Measurements from ENCODE around the gene CDH5.

Gene CDH5

GRCh38 chr16:66420396-66420795 is 53.9 kb downstream of the CDH5 start:
- DNase-seq: no peak

DNA sequence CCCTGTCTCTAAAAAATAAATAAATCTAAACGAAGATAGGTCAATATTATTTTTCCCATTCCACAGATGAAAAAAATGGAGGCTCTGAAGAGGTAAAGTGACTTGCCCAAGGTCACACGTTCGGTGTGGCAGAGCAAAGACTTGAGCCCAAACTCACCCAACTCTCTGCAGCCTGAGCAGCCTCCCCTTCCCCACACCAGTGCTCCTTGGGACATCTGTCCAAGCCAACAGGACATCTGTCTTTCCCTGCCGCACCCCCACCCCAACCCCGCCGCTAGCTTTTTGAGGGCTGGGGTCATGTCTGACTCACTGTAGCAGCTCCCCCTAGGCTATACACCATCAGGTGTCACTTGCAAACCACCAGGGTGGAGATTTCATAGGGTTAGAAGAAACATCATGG is 55.4 kb downstream of the CDH5 start:
- DNase-seq: no peak

GRCh38 chr16:66422366-66422765 is 55.9 kb downstream of the CDH5 start:
- no peak for DNase-seq

DNA sequence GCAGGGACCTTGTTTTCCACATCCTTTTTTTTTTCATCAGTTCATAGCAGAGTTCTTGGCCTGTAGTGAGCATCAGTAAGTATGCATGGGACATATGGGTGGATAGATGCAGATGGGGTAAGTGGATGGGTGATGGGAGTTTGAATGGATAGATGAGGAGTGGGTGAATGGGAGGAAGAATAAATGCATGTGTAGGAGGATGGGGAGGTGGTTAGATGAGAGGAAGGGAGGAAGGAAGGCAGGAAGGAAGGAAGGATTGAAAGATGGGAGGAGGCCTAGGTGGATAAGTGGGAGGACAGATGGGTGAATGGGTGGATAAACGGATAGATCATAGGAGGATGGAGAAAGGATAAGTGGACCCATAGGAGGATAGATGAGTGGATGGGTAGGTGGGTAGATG is 56.7 kb downstream of the CDH5 start:
- no peak for DNase-seq

GRCh38 chr16:66425651-66426050 is 59.2 kb downstream of the CDH5 start:
- DNase-seq: no peak

DNA sequence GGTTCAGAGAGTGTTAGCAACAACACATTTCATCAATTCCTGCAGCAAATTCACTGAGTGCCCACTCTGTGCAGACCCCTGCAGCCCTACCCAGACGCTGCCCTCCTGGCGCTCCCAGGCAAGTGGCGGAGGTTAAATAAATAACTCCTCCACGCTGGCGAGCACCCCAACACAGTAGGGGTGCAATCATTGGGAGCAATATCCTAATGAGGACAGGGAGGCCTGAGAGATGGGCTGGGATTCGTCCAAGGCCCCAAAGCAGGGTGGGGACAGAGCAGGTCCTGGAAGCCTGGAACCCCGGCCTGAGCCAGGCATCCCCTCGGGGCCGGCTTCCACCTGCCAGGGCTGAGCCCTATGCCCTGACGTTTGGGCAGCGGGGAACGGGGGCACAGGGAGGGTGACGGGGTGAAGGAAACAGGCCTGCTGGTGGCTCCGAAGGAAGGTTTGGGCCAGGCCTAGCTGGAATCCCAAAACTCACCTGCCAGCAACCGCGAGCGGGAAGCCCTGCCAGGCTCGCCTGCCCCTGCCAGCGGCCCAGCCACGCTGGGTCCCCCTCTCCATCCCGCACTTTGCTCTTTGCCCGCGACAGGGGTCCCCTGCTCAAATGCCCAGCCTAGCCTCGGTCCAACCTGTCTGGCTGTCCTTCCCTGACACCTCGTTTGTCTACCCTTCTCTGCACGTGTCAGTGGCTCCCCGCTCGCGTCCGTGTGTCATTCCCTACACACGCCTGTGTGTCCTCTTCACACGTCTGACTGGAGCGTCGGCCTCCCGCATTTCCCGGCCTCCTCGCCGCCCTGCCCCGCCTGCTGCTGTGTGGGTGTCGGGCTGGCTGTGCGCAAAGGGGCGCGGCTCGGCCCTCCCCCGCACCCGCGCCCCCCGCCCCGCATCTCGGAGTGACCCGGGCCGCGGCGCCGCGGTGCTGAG is 59.9 kb downstream of the CDH5 start:
- DNase-seq: no peak

DNA sequence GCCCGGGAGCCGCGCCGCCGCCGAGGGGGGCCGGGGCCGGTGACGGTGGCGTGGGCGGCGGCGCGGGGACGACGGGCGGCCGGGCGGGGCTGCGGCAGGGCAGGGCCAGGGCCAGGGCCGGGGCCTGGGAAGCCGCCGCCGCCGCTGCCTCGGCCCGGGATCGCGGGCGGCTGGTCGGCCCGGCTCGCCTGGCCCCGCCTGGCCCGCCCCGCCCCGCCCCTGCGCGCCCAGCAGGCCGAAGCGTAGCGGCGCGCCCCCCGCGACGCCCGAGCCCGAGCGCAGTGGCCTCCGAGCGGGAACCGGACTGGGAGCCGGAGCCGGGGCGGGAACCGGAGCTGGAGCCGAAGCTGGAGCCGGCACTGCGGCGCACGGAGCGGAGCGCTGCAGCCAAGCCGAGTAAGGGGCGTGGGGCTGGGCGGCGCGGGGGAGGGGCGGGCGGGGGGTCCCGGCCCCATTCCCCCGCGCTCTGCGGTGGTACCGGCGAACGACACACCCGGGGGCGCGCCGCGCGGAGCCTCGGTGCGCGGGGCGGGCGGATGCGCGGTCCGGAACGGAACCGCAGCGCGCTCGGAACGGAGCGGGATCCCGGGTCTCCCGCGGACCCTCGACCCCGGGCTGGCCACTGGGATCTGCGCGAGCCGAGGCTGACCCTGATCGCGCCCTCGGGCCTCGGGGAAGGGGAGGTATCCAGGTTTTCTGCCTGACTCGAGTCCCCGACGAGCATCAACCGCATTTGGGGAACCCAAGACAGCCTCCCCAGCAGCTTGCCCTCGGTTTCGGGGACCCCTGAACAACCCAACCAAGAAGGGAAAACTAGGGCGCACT is 60.8 kb downstream of the CDH5 start, which contains the start of gene BEAN1:
BEAN1 (plus strand) TSS at position 260 of the 825 bp plus-strand sequence. CDS start 10,382 bp downstream, outside the sequence.
- DNase-seq: no peak

GRCh38 chr16:66427871-66428681 is 61.6 kb downstream of the CDH5 start:
- DNase-seq: no peak

DNA sequence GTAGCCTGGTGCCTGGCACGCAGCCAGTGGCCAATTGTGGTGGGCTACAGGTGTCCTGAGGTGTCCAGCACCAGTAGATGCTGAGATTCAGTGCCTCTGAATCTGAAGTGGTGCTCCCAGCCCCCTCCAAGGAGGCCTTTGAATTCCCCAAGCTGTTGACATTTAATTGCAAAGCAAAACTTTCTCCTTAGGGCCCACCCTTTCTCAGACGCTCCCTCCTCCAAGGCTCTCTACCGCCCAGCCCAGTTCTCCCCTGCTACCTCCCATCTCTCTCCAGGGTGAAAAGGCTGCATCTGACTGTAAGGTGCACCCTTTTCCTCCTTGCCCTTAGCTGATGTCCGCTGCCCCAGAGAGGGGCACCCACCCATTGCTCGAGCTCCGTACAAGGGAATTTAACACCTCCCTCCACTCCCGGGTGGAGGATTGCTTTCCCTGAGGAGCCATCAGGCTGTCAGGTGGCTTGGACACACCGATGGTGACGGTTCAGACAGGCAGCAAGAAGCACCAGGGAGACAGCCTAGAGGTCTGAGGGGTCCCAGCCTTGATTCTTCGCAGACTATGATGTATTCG is 62.3 kb downstream of the CDH5 start:
- no peak for DNase-seq

- no peak for DNase-seq
These were observed 62.9 kb downstream of the CDH5 start for GRCh38 chr16:66429290-66429962.

- DNase-seq: no peak
These were observed 63.7 kb downstream of the CDH5 start for GRCh38 chr16:66430214-66430613.

GRCh38 chr16:66431760-66432159 is 65.3 kb downstream of the CDH5 start:
- DNase-seq: no peak

- DNase-seq: no peak
These were observed 65.9 kb downstream of the CDH5 start for GRCh38 chr16:66432429-66432828.

DNA sequence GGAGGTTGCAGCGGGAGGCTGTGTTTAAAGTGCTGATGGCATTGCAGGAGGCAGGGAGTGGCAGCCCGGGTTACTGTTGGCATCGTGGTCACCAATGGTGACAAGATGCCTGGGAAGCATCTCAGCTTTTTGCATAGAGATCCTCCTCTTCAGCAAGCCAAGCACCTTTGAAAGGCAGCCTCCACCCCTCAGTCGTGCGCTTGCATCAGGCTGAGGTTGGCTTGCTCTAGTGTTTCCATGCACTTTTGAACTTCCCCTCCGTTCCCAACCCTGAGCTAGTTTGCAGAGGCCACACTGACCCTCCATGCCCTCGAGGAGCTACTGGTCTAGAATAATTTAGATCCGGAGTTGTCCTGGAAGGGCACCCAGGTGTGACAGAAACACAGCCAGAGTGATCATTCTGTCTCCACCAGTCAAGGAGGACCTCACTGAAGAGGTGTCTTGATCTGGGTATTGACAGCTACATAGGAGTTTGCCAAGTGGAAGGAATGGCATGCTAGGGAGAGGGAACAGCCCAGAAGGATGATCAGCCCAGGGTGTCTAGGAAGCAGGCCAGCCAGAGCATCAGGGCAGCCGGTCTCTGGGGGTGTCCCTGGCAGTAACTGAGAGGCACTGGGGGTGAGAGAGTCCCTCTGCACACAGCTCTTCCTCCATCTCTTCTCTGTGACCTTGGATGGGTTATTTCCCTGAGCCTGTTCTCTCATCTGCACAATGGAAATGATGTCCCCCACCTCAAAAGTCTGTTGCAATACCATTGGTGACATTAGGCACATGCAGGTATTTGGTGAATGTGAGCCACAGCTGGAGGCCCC is 68.3 kb downstream of the CDH5 start:
- DNase-seq: no peak

GRCh38 chr16:66435896-66436295 is 69.4 kb downstream of the CDH5 start:
- no peak for DNase-seq

DNA sequence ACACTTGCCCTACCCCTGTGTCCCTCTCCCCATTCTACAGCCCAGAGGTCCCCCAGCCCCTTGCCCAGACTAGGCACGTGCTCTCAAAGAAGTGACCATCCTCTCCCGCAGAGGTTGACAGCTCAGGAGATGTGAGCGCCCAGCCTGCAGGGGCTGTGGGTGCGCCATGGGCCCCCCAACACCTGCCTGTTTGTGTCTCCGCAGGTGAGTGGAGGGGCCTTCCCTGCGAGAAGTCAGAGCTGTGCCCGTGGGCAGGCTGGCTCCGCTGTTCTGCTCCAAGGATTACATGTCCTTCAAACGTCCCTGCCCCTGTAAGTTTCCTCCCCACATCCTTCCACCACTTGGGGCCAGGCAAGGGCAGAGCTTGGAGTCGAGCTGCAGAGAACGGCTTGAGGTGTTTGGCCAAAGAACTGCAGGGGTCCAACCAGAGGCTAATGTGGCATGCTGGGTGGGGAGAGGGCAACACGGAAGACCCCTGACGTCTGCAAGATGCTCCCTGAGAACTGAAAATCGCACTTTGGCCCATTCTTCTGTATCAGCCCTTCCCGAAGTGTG is 71.0 kb downstream of the CDH5 start:
- DNase-seq: no peak

GRCh38 chr16:66438536-66438935 is 72.0 kb downstream of the CDH5 start:
- no peak for DNase-seq

DNA sequence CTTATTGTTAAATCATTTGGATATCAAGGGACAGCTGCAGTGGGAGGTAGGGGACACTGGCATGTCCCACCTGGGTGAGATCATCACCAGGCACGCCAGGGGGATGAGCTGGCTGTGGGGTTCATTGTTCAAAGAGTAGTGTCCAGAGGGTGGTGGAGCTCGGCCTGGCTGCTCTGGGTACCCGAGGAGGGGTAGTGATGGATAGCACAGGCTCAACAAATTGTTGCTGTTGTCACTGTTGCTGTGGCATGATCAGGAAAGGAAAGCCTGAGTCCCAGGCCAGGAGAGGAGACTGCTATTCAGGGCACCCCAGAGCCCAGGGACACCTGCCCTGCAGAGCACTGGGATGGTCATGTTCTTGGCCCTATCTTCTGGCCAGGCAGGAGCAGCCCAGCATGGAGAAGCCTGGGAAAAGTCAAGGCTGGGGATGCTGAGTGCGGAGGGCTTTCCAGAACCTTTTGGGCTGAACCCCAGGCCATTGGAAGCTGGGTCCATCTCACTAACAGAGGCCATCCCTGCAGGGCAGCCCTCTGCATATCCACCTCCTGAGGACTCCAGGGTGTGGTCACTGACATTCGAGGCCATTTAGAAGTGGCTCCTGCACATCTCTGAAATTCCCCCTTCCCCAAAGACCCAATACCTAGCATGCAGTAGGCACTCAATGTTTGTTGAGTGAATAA is 72.7 kb downstream of the CDH5 start:
- DNase-seq: no peak

DNA sequence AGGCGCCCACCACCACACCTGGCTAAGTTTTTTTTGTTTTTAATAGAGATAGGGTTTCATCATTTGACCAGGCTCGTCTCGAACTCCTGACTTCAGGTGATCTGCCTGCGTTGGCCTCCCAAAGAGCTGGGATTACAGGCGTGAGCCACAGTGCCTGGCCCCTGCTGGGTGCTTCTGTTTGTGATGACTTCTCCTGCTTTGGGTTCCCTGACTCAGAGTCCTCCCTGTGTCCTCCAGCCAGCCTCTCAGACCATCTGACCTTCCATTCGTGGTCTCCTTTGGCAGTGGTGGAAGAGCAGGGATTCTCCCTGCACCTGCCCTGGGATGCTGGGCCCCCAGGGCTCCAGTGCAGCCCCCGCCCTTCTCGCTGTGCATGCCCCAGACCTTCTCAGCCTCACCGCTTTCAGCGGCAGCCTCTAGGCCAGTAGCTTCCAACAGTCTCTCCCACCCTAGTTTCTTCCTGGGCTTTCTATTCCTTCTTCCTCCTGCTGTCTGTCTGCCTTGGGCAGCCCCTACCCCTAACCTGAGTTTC is 73.8 kb downstream of the CDH5 start:
- DNase-seq: no peak

- no peak for DNase-seq
These were observed 74.5 kb downstream of the CDH5 start for GRCh38 chr16:66440970-66441369.

All from NCI-H1436 treated with DMSO at 0.1 percent for 48 hours (cell line).